ENCODE data around the gene BRSK2.
"Not testable (repeated sequence)": the region's sequence is repeated elsewhere in the genome, so short reads cannot be mapped to it uniquely, and the experiment has no call there.

GRCh38 chr11:1358931-1359330 lies 30.8 kb upstream of the BRSK2 start:
- not testable (repeated sequence) for TF ChIP-seq ZNF217 (CRISPR knock-in tag; IDR thresholded peaks at IDR 0.05); POLR2A (conservative IDR thresholded peaks at IDR 0.05); ZBTB33 (CRISPR knock-in tag; IDR thresholded peaks at IDR 0.05); ZNF644 (tag; IDR thresholded peaks at IDR 0.05; ENCODE audit: low read depth); CBX2 (IDR thresholded peaks at IDR 0.05; ENCODE audit: insufficient read depth, low read length, poor library complexity, severe bottlenecking); CTCF (IDR thresholded peaks at IDR 0.05 in 2 of 3, conservative IDR thresholded peaks at IDR 0.05 in 1 of 3; ENCODE audit: insufficient read depth in 2 of 3, low read depth in 1 of 3, low read length in 3 of 3); SRF (CRISPR knock-in tag; IDR thresholded peaks at IDR 0.05)

Data from K562 (cell line).